Lower leg skin (tissue), 3 donors: Measurements from ENCODE around the gene EYA3.

Experiments
- POLR2A ChIP-seq, 2 donors: fragments of 450-650 bp; IDR thresholded peaks; one replicate each; pipeline ENCODE4 v1.6.1; 2016 to 2017; ENCODE audit warnings: antibody characterized with exemption in 2 of 2, mild to moderate bottlenecking in 1 of 2, moderate library complexity in 1 of 2
- TF ChIP-seq, protein P1 (sequence below), 3 donors: fragments of 450-650 bp; IDR thresholded peaks; one replicate each; pipeline ENCODE4 v1.5.1; 2016; ENCODE audit warnings: antibody characterized with exemption in 3 of 3, mild to moderate bottlenecking in 3 of 3, moderate library complexity in 2 of 3

DNA sequence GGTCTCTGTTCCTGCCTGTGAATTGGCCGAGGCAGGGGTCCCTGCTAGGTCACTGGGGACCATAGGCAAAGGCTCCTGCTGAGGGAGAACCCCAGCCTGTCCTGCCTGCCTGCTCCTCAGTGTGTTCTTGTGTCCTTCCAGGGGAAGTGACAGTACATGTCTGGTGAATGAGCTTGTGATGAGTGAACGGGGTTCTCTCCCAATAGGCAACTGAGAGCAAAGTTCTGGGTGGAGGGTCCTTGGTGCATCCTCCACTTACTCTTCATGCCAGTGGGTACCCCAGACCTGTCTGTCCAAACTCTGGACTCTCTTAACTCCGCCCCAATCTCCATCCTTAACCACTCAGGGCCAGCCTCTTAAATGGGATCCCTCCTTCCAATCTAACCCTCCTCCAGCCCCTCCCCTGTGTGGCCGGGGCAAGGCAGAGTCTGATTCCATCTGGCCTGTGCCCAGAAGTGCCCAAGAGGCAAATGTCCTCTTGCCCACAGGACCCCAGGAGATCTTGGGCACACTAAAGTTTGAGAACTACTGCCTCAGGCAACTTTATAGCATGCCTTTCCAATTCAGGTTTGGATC lies 126.7 kb downstream of the EYA3 start:
- TF ChIP-seq, protein P1, sequence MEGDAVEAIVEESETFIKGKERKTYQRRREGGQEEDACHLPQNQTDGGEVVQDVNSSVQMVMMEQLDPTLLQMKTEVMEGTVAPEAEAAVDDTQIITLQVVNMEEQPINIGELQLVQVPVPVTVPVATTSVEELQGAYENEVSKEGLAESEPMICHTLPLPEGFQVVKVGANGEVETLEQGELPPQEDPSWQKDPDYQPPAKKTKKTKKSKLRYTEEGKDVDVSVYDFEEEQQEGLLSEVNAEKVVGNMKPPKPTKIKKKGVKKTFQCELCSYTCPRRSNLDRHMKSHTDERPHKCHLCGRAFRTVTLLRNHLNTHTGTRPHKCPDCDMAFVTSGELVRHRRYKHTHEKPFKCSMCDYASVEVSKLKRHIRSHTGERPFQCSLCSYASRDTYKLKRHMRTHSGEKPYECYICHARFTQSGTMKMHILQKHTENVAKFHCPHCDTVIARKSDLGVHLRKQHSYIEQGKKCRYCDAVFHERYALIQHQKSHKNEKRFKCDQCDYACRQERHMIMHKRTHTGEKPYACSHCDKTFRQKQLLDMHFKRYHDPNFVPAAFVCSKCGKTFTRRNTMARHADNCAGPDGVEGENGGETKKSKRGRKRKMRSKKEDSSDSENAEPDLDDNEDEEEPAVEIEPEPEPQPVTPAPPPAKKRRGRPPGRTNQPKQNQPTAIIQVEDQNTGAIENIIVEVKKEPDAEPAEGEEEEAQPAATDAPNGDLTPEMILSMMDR (IDR thresholded peaks at IDR 0.05): no peak
- TF ChIP-seq POLR2A (IDR thresholded peaks at IDR 0.05): no peak
